OCI-M2 (cell line): ENCODE data around the gene MAP7.
"Not testable (repeated sequence)": the region's sequence is repeated elsewhere in the genome, so short reads cannot be mapped to it uniquely, and the experiment has no call there.

Experiments
- DNase-seq: peaks from one replicate; lab custom pipeline; 2025; ENCODE audit not compliant: unreplicated experiment; lab: John Stamatoyannopoulos, UW

The MAP7 gene

DNA sequence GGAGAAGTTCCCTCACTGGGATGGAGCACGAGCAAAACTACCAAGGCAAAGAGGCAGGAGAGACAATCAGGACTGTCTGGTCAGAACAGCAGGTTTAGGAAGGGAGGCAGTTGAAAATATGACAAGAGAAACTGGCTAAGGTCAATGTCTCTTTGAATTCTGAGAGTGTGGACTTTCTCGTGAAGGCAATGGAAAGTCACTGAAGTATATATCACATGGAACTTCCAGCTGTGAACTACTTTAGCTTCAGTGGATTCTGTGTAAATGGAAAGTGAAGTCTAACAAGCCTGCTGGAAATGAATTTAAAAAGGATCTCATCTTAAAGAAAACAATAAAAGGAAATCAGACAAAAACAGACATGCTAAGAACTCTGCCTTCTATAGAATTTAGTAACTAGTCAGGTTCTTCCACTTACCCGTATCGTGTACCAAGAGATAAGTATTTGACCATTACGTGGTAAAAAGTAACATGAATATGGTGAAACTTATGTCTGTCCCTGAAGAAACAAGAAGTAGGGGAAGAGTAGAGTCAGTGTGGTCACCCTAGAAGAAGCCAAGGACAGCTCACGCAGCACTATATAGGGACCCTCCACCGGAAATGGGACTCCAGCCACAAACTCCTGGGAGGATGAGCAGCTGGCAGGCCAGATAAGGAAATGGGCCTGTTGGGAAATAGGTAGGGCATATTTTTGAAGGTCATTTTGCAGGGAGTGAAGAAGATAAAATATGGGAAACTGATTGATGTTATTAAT, 123.4 kb downstream of the MAP7 start:
- DNase-seq = no peak

DNA sequence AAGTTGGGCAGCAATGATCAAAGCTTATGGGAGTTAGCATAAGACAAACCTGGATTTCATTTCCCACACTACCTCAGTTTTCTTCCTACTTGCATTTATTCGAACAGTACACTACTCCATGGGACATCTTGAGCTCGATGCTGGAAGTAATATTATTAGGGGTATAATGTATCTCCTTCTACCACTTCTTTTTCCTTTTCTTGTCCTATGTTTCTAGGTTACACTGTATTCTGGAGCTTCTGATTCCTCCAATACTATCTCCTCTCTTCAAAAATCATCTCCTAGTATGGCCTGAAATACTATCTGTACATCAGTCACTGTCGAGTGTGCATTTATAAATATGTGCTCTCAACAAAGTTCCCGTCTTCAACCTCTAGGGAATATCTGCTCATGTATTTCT, 124.4 kb downstream of the MAP7 start:
- no peak for DNase-seq

DNA sequence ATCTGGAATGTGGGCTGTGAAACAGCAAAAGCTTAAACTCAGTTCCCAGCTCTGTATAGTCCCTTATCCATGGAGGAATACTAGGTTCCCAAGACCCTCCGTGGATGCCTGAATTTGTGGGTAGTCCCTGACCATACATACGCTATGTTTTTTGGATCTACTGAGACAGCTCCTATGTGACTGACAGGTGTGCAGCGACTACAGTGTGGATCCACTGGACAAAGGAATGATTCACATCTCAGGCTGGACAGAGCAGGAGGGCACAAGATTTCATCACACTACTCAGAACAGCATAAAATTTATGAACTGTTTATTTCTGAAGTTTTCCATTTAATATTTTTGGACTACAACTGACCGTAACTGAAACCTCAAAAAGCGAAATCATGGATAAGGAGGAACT, 125.3 kb downstream of the MAP7 start:
- no peak for DNase-seq

DNA sequence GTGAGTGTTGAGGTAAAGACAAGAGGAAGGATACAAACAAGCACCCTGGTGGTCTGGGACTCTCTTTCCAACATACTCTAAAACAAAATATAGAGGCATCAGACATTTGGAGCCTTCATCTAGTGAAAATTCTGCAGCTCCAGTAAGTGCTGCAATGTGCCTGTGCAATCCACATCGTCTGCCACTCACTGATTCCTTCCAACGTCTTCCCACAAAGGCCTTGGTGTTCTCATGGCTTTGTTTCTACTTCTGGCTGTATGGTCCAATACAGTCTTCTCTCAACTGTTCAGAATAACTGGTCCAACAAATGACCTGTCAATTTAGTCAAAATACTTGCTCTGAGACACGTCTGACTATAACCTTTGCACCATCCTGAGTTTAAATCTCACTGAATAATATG, 125.8 kb downstream of the MAP7 start:
- no peak for DNase-seq

DNA sequence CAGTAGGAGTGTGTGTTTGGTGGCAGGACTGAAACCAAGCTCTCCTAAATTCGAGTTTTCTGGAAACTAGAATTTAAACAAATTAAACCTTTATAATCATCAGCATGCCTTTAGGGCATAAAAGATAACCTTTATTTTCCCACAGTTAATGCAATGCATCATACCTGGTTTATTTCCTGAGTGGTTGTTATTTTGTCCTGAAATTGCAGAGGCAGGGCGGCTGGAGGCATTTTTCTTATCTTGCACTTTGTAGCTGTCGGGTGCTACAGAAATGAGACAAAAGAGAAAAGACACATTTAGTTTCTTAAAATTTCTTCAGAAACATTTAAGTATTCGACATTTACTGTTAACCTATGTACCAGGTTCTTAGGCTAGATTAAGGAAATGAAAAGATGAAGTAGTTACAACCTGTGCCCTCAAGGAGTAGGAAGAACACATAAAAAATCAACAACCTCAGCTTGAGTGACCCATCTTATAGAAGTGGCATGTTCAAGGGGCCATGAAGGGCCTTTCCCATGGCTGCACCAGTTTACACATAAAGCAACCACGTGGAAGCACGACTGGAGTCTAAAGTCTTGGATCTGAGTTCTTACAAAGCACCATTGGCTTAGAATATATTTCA, 128.6 kb downstream of the MAP7 start:
- DNase-seq = no peak

DNA sequence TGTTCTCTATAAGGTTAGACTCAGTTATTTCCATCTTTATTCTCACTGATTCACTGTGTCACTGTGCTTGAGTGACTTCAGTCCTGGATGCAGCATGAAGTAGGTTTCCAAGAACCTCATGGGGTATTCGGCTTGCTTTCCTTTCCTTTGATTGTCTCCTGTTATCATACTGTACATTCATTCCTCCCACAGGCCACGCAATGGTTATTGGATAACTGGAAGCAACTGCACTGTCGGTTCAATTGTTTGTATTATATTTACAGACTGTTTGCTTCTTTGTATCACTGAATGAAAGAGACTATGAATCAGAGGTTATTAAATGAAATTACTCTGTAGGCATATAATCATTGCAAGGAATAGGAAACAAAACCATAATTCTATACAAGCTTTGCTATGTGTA, 129.4 kb downstream of the MAP7 start:
- no peak for DNase-seq

DNA sequence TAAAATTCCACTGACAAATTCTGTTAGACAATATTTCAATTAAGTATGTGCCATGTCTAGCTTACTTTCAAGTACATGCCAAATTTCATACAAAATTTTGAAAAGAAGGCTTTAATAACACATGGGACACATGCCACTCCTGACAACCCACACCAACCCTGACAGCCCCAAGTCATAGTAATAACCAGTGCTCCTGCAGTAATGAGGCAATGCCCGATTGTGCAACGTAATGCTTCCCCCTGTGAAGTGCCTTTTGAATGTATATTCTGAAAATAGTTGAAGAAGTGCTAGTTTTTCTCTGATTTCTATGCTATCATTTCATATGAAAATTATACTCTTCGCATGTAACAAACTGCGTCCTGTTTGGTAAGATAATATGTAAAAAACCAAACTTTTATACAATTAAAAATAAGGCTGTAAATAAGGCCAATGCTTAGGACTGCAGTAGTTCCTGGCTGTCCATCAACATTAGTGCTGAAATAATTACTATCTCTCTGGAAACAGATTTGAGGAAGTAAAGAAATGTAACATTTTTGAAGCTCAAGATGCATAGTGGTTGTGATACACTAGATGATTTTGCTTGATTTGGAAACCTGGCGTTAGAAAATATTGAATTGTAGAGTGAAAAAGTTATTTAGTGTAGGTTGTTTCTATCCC, 134.7 kb downstream of the MAP7 start:
- no peak for DNase-seq

DNA sequence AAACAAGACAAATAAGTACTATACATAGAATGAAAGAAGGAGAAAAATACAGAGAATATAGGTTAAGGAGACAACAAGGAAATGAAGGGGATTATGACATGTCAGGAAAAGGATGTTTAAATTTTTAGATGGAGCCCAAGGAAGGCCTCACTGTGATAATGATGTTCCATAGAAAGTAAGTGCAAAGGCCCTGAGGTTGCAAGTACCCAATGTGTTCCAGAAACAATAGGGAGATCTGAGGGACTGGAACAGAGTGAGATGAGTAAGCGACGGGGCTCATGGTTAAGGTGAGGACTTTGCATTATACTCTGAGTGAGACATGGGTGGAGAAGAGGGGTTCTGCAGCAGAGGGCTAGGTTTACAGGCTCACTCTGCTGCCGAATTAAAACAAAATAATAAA, 137.8 kb downstream of the MAP7 start:
- no peak for DNase-seq

DNA sequence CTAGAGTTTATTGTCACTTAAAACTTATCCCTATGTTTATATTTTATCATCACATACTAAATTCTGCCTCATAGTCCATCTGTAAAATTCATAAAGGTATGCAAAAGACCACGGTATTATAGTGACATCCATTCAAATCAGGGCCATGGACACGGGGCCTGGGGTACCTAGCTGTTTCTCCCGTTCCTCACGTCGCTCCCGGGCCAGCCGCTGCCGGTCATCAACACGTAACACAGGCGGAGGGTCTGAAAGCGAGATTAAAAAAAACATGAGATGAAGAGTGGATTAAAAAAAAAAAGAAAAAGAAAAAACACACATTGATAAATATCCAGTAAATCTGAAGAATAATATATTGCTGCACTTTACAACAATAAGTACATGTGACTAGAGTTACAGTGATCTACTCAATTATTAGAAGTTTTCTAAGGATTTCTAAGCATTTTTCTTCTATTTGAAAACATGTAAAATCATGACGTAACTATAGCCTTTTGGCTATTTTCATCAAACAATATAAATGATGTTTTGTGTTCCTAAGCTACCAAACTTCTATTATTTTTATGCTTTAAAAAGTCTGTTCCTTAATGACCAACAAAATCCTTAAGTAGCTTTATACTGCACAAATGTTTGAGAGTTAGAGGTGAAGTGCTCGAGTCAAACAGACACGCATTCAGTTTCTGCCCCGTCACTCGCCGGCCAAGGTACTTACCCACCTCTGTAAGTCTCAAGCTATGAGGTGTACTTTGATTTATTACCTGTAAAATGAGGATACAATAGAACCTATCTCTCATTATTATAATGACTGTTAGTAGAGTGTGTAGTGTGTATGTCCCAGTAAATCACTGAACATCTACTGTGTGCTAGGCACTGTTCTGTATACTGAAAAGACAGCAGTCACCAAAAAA, 138.5 kb downstream of the MAP7 start:
- no peak for DNase-seq

DNA sequence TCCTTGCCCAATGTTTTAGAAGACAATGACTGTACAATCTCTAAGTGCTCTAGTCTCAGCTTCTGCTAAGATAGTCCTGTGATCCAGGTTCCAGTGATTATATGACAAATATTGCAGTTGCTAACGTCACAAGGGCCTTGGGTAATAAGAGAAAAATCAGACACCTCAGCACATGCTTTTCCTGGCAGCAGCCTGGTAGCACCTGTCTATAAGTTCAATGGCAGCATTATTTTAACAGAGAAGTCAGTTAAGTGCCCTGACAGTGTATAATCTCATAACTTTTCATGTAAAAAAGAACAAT, 139.2 kb downstream of the MAP7 start:
- DNase-seq = no peak

DNA sequence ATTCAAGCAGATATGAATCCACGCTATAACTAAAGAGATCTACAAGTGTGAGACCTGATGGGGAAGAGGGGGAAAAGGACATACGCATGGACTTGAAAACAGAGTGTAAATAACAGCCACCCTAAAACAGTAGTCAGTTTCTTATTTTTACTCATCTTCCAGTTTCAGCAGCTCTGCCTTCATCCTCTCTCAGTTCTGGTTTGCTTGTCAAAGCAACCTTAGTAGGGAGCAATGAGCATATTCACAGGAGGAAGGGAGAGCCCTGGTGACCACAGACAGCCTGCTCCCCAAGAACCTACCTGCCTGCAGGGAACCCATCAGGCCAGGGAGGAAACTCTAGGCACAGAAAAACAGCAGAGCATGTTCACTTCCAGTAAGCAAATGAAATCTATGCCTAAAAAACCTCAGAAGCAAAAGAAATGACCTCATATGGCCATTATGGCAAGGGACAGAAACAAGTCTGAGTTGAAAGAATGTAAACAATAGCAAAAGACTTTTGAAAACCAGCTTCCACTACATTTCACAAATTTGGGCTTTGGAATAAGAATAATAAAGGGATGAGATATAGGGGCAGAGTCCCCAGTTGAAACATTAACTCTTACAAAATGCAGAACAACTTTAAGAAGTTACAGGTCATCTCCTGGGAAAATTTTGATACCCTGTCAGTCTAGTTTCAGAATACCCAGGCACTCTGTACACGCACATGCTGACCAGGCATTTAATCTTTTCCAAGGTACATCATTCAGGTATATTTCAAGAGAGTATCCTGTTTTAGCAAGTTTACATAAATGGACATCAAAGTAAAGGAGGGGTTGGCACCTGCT, 139.8 kb downstream of the MAP7 start:
- no peak for DNase-seq

DNA sequence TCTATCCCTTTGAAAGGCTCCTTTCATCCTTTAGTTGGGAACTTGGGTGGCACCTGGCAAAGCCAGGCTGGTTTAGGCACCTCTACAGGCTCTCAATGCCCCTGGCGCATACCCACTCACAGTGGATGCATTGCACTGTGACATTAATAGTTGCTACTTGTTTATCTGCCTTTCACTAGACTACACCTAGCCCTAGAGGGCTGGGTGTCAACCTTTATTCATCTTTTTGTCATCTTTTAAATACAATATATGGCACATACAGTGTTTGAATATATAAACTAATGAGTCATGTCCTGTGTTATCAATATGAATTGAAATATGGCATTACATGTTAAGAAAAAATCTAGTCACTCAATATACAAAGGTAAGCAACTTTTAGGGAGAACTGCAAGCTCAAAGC, 140.6 kb downstream of the MAP7 start:
- no peak for DNase-seq

DNA sequence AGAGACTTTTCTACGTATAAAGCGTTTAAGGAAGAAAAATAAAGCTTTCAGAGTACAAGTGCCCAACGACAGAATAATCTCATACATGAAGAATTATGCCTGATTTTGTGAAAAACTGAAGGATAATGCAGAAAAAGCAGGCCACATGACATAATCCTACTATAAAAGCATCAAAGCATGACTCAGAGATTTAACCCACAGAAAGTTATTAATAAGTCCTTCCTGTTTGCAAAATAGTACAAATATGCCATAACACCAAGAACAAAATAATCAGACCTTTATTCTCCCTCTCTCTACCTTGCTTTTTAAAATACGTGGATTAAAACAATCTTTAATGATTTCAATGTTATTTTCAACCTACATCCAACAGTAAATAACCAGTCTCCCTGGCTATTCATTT, 142.0 kb downstream of the MAP7 start:
- no peak for DNase-seq

DNA sequence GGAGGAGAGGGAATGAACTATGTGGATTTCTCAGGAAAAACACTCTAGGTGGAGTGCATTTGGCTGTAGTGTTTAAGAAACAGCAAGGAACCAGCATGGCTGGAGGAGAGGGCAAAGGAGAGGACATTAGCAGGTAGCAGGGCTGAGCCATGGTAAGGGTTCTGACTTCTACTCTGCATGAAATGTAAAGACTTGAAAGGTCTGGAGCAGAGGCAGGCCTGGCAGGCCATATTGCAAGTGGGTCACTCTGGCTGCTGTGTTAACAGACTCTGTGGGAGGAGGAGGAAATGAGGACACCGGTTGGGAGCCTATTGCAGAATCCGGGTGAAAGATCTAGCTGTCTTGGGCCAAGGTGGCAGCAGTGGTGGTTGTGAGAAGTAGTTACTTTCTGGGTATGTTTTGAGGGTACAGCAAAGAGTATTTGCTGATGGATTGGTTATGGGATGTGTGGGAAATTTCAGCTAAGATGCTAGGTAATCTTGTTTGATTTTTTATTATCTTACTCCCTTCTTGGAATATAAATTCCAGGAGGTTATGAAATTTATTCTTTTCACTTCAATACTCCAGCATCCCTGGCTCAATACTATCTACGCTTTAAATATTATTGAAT, 144.7 kb downstream of the MAP7 start:
- no peak for DNase-seq

DNA sequence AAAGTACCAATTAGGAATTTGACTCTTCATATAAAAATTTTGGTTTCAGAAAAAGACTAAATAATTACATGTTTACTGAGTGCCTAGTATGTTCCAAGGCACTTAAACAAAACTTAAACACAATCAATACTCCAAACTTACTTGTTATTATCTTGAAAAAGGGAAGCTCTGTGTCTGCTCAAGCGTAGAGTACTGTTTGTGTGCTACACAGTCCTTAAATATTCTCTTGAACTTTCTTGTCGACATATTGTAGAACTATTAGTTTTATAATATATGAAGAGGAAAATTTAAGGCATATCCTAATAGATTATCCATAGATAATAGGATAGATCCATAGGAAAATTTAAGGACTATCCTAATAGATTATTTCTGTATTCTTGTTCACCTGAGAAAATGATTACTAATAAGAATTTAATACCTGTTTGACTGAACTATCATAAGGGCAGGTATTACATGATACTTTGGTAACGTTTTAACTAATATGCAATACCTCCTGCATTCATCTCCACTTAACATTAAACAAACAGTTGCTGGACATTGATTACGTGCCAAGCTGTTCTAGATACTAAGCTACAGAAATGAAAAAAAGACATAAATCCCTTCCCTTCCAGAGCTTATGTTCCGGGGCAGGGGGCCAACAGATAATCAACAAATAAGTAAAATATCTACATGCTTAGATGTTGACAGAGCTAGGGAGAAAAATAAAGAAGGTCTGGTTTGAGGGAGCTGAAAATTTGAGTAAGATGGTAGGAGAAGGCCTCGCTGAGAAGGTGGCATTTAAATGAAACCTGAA, 145.4 kb downstream of the MAP7 start:
- no peak for DNase-seq

DNA sequence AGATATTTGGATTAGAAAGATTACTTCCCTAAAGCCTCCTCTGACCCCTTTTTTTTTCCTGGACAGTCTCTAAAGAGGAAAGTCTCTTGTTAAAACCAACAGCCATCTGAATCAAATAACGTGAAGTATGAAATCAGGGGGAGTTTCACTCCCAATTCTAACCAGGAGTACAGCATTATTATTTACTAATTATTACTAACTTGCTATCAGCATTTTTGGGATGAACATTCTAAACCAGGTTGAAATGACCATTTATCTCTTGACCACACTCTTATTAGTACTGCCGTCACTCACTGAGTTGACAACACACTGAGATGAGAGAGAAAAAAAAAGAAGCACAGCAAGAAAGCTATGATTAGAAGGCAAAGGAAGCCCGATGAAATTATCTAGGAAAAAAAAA, 146.2 kb downstream of the MAP7 start:
- DNase-seq = no peak

DNA sequence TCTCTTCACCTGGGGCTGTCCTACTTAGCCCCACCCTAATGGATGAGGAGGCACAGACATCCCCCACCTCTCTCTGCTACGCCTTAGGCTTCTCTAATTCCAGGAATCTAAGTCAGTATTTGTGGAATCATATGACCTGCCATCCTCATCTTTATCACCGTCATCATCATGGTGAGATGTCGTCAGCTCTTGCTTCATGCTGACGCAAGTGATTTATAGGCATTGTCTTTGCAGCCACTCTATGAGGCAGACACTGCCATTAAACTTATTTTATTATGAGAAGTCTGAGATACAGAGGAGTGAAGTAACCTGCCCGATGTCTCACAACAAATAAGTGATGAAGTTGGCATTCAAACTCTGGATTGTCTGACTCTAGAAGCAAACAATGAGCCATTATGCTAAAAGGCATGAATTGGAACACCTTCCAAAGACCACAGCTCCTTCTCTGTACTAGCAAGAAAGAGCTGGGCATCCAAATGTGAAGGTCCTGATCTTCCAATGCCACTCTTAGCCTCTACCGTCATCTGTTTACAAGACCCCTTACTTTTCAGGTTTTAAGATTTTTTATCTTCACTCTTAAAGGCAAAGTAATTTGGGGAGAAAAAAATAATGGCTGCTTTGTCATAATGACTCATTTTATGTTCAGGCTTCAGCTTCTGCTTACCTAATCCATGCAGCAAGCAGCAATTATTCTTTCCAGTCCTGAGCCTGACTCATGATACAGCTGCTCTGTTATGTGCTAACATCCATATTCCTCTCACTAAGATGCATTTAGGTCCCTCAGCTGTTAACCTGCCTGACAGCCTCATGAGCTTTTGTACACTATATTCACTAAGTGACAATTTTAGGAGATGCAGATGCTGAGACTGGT, 146.9 kb downstream of the MAP7 start:
- no peak for DNase-seq

DNA sequence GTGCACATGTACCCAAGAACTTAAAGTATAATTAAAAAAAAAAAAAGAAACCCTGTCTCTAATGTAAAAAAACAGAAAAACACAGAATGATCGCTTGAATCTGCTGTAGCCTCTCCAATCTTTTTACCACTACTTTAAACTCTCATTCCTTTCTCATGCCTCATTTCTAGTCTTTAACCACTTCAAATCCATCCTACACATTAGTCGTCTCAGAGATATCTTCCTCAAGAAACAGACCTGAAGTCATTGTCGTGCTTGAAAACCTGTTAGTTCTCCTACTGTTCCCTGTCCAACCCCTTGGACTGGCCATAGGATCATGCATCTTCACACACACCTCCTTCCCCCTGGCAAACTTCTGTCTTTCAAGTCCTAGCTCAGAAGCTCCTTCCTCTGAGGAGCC, 148.5 kb downstream of the MAP7 start:
- DNase-seq = no peak

DNA sequence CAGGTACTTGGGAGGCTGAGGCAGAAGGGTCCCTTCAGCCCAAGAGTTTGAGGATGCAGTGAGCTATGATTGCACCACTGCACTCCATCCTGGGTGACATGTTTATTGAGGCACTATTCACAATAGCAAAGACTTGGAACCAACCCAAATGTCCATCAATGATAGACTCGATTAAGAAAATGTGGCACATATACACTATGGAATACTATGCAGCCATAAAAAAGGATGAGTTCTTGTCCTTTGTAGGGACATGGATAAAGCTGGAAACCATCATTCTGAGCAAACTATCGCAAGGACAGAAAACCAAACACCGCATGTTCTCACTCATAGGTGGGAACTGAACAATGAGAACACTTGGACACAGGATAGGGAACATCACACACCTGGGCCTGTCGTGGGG, 149.0 kb downstream of the MAP7 start:
- DNase-seq = not testable (repeated sequence)
